Non-pigmented ciliary epithelial cell (primary cell): ENCODE measurements around the gene CACNA2D3.
A peak's percentile ranks its signal among the peaks of the same experiment; 100 is the strongest.

Experiments
- DNase-seq: peaks from one replicate; pipeline ENCODE4 v3.0.0-alpha.2; 2010; ENCODE audit warnings: low read depth

Gene CACNA2D3

DNA sequence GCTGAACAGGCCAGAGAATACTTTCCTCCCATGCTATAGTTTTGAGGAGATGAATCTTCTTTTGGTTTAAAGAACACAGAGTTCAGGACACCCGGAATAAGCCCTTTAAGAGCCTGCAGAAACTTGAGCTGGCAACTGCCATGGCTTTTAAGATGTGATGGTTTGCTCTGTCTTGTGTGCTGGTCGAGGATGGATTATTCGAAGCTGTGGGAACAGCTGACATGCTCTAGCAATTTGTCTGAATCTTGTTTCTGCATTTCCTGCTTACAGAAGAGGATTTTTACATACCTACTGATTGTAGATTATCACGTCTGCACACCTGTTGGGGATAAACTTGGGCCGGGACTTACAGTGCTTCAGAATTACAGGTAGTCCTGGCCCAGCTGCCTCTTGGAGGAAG lies 408.6 kb downstream of the CACNA2D3 start:
- DNase-seq = no peak

DNA sequence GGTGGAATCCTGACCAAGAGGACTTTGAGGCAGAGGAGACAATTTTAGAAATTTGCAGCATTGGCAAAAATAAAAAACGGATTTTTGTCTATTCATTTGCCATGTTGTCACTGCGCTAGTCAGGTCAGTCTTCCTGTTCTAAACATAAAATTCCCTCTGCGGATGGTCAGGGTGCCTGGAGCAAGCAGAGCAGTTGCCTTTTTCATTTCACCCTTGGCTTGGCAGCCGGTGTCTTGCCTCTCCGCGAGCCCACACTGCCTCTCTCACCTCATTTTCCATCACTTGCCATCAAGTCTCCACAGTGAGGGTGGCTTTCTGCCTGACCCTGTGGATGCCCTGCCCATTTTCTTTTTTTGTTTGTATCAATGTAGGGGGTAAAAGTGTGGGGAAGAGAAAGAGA lies 409.4 kb downstream of the CACNA2D3 start:
- no peak for DNase-seq

DNA sequence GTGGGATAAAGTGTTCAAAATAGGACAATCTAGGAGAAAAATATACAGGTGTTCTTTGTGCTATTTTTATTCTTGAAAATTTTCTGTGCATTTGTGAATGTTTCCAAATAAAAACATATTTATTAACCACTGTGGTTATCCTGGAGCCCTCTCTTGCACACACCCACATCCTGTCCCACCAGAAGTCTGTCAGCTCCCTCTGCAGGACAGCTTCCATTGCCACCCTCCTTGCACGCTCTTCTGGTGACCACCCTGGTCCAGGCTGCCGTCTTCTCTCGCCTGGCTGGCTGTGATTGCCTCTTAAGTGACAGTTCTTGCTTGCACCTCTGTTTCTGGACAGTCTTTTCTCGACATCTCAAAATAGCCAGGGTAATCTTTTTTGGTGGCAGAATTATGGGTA lies 411.5 kb downstream of the CACNA2D3 start:
- DNase-seq = no peak

DNA sequence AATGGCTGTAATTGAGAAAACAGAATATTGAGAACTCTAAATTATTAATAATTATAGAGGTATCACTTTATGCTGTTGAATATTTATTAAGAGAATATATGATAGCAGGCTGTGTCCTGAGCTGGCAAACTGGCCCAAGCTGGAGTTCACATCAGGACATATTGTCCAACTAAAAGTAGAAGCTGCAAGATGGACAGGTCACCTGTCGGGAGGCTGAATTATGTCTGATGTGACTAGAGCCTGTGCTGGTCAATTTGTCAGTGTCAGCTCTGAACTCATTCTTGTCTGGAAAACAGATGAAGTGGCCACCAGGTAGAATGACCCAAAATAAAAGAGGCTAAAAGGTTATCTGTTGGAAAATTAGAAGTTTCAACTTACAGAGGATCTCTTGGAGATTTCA lies 413.3 kb downstream of the CACNA2D3 start:
- DNase-seq = no peak

DNA sequence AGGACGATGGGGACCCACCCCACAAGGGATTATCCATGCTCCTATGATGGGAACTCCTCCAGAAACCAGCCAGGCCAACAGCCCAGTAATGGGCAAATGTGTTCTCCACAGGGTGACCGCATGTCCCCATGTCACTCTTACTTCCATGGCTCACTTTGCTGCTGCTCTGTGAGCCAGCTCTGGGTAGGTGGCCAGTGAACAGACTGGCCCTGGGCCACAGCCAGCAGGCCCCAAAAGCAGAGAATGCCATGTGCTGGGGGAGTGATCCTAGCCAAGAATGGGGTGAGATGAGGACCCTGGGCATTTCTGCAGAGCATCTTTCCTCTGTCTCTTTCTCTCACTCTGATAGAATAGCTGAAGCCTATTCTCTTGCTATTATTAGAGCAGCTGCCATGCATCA lies 414.1 kb downstream of the CACNA2D3 start:
- DNase-seq = no peak

DNA sequence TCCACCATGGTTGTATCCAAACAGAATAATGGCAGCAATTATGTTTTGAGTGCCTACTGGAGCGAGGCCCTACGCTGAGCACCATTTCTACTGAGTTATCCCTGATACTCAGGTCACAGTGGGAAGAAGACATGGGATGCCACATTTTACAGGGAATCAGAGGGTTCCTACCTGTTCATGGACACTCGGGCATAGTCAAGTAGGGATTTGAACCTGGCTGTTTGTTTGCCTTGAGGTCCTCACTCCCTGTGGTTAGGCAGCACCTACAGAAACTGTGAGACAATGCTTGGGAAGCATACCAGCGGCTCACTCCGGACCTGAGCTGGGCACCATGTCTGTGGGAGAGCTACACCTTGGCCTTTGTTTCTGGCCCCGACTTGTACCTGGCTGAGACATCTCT lies 415.2 kb downstream of the CACNA2D3 start:
- no peak for DNase-seq

DNA sequence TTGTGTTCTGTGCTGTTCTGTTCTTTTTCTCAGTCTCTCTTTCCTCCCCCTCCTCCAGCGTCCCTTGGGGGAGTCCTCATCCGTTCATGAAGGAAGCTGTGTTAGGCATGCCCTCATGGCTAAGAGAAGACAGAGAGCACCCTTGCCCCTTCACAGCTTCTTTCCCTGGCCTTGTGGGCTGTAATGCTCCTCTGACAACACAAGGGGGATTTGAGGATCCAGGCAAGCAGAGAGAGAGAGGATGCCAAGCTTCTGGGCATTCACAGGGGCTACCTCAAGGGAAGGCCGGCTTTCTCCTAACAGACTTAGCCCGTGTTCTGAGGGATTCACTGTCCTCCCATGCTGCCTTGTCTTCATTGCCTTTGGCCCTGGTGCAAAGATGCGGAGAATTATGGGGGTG lies 416.0 kb downstream of the CACNA2D3 start:
- no peak for DNase-seq

DNA sequence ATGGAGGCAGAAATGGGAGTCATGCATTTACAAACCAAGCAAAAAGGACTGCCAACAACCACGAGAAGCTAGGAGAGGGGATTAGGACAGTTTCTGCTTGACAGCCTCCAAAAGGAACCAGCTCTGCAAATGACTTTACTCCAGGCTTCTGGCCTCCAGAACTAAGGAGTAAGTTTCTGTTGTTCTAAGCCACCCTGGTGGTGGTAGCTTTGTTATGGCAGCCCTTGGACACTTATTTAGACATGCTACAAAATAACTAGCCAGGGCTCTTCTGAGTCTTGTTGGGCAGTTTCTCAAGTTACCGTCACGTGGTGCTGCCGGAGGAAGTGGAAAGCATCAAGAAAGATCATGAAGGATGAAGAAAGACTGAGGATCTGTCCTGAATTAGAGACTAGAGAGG lies 419.0 kb downstream of the CACNA2D3 start:
- no peak for DNase-seq

DNA sequence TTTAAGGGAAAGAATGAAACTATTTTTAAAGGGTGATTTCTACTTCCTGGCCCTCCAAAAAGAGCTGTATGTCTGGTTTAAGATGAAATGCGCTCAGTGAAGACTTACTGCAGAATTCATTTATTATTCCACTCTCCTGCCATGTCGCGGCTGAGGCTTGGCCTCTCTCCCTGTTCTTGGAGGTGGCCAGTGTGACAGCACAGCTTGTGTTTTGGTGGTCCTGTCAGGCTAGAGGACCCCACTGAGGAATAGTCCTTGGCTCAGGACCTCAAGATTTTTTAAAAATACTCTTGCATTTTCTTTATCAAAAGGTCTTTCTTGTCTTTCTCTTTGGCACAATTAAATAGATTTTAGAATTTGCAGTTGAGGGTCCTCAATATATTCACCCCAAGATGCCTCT lies 421.1 kb downstream of the CACNA2D3 start:
- no peak for DNase-seq

DNA sequence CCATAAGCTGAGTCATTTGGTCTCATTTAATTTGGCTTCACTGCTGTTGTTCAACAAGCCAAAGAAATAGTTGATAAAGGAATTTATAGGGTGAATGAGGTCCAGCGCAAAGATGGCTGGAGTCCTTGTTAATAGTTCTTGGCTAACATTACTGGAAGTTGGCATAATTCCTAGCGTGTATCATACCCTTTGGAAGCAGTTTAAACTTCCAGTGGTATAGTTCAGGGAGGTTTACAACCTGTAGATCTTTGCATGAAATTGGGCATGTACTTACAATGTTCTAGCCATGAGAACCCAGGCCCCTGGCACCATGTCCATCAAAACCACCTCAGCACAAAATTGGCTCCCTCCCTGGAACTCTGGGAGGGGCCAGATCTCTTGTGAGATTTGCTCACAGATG lies 424.7 kb downstream of the CACNA2D3 start:
- DNase-seq = no peak

DNA sequence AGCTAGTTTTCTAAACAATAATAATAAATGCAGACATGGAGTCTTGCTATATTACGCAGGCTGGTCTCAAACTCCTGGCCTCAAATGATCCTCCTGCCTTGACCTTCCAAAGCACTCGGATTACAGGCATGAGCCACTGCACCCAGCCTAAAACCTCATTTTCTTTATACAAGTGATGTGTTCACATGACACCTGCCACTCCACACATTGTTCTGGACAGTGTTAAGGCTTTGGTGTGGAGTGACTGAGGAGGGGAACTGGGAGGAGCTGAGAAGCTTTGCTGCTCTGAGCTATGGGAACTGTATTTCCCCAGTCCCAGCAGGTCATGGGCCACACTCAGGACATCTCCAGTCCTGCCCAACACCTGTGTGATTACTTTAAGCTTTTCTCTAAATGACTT lies 425.5 kb downstream of the CACNA2D3 start:
- DNase-seq = no peak

DNA sequence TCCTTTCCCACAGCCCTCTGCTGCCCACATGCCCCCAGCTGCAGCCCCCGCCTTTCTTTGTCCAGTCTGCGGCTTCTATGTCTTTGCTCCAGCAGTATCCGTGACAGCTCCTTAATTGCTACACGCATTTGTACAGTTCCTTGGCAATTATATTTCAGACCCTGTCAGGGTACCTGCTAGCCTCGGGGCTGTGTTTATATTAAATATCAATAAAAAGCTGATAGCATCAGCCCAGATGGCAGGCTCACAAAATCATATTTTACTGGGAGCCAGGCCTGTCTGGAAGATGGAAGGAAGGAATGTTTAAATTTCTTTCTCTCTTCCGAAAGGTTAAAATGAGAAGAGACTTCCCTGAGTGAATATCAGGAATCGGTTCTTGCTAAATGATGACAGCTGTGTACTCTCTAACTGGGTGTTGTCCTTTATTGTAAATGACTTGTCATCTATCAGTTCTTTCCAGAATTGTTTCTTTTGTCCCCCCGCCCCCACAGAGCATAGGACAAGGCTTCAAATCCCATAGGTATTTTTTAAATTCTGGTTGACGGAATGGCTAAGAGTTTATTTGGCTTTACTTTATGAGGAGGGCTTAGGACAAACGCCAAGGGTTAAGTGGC lies 427.4 kb downstream of the CACNA2D3 start:
- no peak for DNase-seq

DNA sequence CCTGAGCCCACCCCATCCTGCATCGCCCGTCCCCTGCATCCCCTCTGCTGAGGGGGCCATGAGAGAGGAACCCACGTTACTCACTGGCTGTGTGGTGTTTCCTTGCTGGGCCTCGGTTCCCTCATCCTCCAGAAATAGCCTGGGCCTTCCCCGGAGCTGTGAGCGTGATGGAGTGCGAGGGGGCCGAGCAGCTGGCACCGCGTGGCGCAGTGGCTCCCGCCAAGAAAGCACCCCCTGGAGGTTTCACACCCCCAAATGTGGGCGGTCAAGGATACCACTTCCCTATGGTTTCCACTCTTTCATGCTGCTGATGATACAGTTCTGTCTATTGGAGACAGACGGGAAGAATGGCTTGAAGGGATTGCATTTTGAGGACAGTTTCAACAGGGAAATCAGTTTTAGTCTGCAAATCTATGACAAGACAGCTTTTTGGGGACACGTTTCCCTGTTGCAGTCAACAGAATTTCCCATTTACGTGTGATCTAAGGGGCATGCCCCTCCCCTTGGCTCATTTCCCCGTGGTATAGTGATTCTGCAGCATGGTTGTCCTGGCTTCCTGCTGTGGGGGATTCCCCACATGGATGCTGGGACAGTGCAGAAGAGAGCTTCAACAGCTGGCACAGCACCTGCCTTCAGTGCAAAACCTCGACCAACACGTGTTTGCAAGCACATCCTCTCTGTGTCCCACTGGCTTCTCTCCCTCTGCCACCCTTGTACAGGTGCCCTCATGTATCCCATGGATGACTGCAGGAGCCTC lies 428.0 kb downstream of the CACNA2D3 start:
- no peak for DNase-seq

DNA sequence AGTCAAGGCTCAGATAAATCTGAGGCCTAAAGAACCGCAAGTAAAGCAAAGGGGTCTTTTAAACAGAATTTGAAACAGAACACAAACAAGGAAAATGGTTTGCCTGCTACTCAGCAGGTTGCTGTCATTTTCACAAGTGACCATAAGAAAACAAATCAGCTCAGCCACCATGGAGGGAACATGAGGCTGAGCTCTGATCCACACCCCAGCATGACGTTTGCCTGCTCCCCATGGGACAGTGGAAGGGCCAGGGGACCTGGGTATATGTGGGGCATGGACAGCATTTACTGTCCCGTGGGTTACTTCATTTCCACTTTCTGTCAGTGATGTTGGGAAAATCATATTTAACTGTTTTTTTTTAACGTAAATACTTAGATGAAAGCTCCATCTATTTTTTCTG lies 434.3 kb downstream of the CACNA2D3 start:
- no peak for DNase-seq

DNA sequence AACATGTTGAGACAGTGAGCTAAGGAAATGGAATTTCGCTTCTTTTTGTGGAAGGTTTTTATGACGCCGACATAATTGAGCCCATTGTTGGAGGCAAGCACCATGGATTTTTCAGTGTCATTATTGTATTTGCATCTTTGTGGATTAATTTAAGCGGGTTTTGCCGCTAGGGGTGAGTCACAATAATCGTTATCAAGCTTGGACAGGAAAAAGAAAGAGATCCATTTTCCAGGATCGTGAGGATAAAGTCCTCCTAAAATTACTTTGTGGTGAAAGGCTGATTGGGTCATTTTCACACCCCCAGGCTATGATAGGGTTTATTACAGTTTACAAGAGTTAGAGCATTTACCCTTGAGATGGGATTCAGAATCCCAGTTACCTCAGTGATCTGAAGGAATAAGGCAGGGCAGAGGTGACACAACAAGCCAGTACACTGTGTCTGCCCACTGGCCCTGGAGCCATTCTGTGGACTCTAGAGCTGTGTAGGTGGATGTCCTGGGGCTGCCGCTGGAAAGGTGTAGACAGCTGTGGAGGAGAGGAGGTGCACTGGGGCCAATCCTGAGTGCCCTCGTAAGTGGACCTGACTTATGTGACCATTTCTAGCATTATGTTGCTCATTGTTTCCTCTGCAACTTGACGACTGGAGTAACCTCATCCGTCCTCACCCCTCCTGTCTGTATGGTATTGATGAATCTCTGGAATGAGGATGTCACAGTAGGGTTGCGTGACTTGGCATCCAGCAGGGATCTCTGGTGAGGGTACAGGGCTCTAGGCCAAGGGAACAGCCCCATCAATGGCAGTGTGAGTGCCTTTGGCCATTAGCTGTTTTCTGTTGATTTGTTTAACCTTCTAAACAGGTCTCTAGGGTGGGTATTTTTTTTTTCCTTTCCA lies 435.4 kb downstream of the CACNA2D3 start:
- DNase-seq = no peak

DNA sequence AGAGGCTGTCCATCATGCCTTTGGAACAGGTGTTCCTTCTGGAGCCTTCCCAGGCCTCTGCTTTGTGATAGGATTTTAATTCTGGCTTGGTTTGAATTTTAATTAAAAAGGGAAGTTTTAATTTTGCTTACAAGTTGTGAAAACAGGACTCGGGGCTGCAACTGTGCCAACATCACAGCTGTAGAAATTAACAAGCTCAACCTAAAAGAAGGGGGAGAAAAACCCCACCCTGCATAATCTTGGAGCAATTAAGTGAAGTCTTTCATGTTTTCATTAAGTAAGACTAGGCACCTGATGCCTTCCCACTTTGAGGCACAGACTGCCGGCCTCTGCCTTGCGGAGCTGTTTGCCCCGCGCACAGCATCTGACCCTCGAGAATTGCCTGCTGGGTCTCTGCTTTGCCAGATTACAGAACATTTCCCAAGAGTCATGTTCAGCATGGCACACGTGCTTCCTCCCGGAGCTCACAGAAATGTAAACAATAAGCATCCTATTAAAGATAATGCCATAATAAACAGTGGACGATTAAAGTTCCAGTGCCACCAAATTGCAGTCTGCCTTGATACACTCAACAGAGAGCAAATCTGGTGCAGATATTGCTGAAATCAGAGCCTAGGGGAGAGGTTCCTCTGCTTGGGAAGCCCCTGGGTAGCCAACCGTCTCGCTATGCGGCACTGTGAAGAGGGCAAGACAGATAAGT lies 441.3 kb downstream of the CACNA2D3 start:
- DNase-seq = no peak

DNA sequence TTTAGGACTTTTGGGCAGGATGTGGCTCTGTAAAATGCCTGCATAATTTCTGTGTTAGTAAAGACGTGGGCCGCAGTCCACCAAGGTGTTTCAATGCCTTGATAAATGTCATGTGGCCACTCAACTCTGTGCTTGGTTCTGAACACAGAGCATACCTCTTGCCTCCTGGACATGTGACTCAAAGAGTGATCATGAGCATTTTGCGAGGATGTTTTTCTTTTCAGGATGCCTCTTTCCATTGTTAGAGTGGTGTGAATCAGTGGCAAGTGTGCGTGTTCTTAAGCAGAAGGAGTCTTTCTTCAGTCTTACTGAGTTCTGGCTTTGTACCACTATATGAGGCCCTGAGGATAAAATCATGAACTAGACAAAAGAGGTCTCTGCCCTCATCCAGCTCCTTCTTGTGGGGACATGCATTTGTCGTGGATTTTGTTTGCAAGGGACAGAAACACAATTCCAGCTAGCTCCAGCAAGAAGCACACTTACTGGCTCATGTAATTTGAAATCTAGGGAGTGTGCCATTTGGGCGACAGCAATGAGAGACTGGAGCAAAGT lies 442.1 kb downstream of the CACNA2D3 start:
- no peak for DNase-seq

DNA sequence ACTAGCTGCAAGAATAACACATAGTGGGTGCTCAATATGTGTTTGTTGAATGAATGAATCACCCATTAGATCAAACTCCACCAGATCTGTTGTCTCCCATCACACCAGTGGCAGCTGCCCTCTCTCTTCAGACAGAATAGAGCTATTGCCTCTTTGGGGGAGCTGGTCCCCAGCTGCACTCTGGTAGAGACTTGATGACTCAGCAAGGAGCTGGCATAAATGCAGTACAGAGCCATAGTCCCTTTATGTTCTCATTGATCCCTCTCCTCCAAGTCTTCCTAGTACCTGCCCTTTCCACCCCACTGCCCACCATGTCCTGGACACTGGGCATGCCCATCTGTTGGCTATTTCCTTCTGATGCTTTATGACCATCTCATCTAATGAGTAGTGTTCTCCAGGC lies 443.6 kb downstream of the CACNA2D3 start:
- DNase-seq = no peak

DNA sequence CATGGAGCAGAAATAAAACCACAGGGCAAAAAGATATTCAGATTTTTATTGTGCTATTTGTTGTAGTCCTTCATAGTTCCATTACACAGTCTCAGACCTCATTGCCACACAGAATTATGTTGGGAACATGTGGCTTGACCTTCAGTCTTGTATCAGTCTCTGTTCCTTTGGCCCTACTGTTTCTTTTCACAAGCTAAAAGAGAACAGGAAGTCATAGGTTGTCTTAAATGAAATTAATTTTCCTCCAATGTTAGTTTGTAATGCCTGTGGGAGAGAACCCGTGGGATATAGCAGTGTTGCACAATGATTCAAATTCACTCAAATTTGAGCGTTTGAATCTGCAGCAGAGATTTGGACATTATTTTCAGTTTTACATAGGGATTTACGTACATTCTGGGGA lies 445.6 kb downstream of the CACNA2D3 start:
- DNase-seq = no peak

DNA sequence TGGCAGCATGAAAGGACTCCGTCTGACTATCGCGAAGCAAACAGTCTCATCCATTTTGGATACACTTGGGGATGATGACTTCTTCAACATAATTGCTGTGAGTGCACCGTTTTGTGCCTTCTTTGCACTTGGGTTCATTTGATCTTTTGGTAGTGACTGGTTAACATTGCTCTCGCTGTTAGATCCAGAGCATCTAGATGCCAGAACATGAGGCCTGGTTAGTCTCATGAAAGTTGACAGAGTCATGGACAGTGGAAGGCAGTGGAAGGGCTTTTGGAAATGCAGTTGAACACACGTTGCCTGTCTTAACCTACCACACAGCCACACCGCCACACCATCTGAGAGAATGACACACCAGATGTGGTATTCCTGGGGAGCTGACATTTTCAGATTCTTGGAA lies 447.7 kb downstream of the CACNA2D3 start:
- no peak for DNase-seq

DNA sequence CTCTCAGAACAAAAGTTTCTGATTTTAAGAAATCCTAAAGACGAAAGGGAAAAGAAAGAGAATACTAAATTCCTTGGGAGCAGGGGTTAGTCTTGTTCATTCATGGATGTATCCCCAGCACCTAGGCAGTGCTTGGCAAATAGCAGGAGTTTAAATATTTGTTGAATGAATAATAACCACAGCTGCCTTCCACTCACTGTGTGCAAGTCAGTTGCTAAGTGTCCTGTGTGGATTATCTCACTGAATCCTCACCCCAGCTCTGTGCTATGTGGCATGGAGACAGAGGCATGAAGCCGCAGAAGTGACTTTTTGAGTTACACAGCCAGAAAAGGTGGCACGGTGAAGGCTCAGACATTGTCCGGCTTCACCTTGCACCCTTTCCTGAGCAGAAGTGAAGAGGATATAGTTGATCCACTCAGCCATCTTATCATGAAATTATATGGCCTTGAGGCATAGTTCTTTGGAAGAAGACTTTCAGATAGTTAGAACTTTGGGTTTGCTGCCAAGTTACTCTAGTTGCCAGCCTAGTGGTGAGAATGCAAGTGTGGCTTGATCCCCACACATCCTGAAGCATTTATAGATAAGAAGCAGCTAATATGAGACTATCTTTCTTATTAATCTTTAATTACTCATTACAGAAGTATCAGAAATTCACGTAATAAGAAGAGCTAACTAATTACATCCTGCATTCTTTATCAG lies 450.0 kb downstream of the CACNA2D3 start:
- peak; percentile 9 for DNase-seq

DNA sequence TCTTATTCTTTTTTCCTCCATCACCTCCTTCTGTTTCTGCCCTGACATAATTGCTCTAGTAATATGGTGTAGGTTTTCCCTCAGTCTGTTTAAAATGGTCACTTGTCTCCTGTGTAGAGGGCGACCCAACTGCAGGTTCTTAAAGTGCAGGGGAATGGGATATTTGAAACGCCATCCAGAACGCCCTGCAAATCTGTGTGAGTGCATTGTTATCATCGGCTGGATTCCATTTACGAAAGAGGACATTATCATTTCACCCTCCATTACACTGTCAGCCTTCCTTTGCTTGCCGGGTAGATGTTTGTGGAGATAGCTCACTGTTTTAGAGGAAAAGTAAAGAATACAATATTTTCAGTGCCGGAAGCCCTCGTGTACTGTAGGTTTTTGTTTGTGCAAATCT lies 451.5 kb downstream of the CACNA2D3 start:
- no peak for DNase-seq
